Measurements from ENCODE around the gene THOC1.
"Not testable (repeated sequence)": the region's sequence is repeated elsewhere in the genome, so short reads cannot be mapped to it uniquely, and the experiment has no call there.

THOC1 gene

GRCh38 chr18:267688-268552, at the start of gene THOC1:
Gene THOC1 (minus strand): TSS chr18:268047. CDS start chr18:268019, 28 bp downstream.
- DNase-seq (ENCODE audit: low read depth), result peak; percentile 95

- DNase-seq (ENCODE audit: low read depth), result no peak
Measured at GRCh38 chr18:317618-318017, 49.8 kb upstream of the THOC1 start.

GRCh38 chr18:316393-316792, 48.5 kb upstream of the THOC1 start:
- no peak for DNase-seq (ENCODE audit: low read depth)

GRCh38 chr18:313931-314330, 46.1 kb upstream of the THOC1 start:
- DNase-seq (ENCODE audit: low read depth), result no peak

GRCh38 chr18:312415-312814, 44.6 kb upstream of the THOC1 start:
- no peak for DNase-seq (ENCODE audit: low read depth)

- DNase-seq (ENCODE audit: low read depth), result no peak
Measured at GRCh38 chr18:310042-310441, 42.2 kb upstream of the THOC1 start.

- not testable (repeated sequence) for DNase-seq (ENCODE audit: low read depth)
Measured at GRCh38 chr18:308086-308485, 40.2 kb upstream of the THOC1 start.

- no peak for DNase-seq (ENCODE audit: low read depth)
Measured at GRCh38 chr18:306608-307255, 38.9 kb upstream of the THOC1 start.

GRCh38 chr18:305003-305501, 37.2 kb upstream of the THOC1 start:
- DNase-seq (ENCODE audit: low read depth), result no peak

GRCh38 chr18:303607-304006, 35.8 kb upstream of the THOC1 start:
- DNase-seq (ENCODE audit: low read depth), result no peak

GRCh38 chr18:303011-303410, 35.2 kb upstream of the THOC1 start:
- no peak for DNase-seq (ENCODE audit: low read depth)

- no peak for DNase-seq (ENCODE audit: low read depth)
Measured at GRCh38 chr18:302097-302496, 34.2 kb upstream of the THOC1 start.

- no peak for DNase-seq (ENCODE audit: low read depth)
Measured at GRCh38 chr18:297936-298335, 30.1 kb upstream of the THOC1 start.

- no peak for DNase-seq (ENCODE audit: low read depth)
Measured at GRCh38 chr18:295756-296490, 28.1 kb upstream of the THOC1 start.

GRCh38 chr18:294566-294965, 26.7 kb upstream of the THOC1 start:
- no peak for DNase-seq (ENCODE audit: low read depth)

- no peak for DNase-seq (ENCODE audit: low read depth)
Measured at GRCh38 chr18:293536-293935, 25.7 kb upstream of the THOC1 start.

- no peak for DNase-seq (ENCODE audit: low read depth)
Measured at GRCh38 chr18:292271-292670, 24.4 kb upstream of the THOC1 start.

- not testable (repeated sequence) for DNase-seq (ENCODE audit: low read depth)
Measured at GRCh38 chr18:289970-290369, 22.1 kb upstream of the THOC1 start.

- no peak for DNase-seq (ENCODE audit: low read depth)
Measured at GRCh38 chr18:289026-289425, 21.2 kb upstream of the THOC1 start.

- no peak for DNase-seq (ENCODE audit: low read depth)
Measured at GRCh38 chr18:286515-287310, 18.9 kb upstream of the THOC1 start.

- DNase-seq (ENCODE audit: low read depth), result no peak
Measured at GRCh38 chr18:285817-286216, 18.0 kb upstream of the THOC1 start.

GRCh38 chr18:275486-275885, 7.6 kb upstream of the THOC1 start:
- no peak for DNase-seq (ENCODE audit: low read depth)

Data from activated T-cell treated with anti-CD3 and anti-CD28 coated beads for 24 hours (primary cell).